Common myeloid progenitor, CD34-positive (primary cell): ENCODE results near the gene IFNA14. TPM values are rescaled to one million over a fixed set of nuclear protein-coding genes. Genes with fewer than 3 reads are reported as not detected.

ENCODE experiments used
- CTCF ChIA-PET: fragments of 350-600 bp; sonication (Branson Sonifier 250); formaldehyde crosslinking; loops from one replicate; lab custom pipeline; 2021; ENCODE audit warnings: antibody characterized with exemption; lab: Charles Lee
- POLR2A ChIA-PET: fragments of 350-600 bp; sonication (Branson Sonifier 250); formaldehyde crosslinking; loops from one replicate; lab custom pipeline; 2021; ENCODE audit warnings: antibody characterized with exemption; lab: Charles Lee
- DNase-seq, 3 donors: peaks; one replicate each; pipeline versions ENCODE4 v3.0.0 to v3.0.0-alpha.2; 2013
- H3K27ac ChIP-seq, 2 experiments: 1 replicate in 1 of 2; 2 replicates in 1 of 2; pipeline ENCODE4 v1.7.0; 2013; ENCODE audit warnings: inconsistent platforms in 2 of 2, low read length in 2 of 2, mild to moderate bottlenecking in 2 of 2, low read depth in 1 of 2, moderate library complexity in 1 of 2; ENCODE audit not compliant: severe bottlenecking in 2 of 2, insufficient read depth in 1 of 2, poor library complexity in 1 of 2
- H3K27me3 ChIP-seq, 5 experiments: replicated peaks in 2 of 5; 1 replicate in 3 of 5; 2 replicates in 2 of 5; pipeline versions ENCODE4 v1.6.1 to v1.7.0; 2013; ENCODE audit warnings: low read length in 4 of 5, mild to moderate bottlenecking in 2 of 5, moderate library complexity in 2 of 5, inconsistent platforms in 1 of 5; ENCODE audit not compliant: insufficient read depth in 5 of 5, control insufficient read depth in 4 of 5
- H3K36me3 ChIP-seq, 4 experiments: 1 replicate in 2 of 4; 2 replicates in 2 of 4; pipeline versions ENCODE4 v1.6.1 to v1.7.0; 2013; ENCODE audit warnings: low read length in 3 of 4, control low read depth in 1 of 4, mild to moderate bottlenecking in 1 of 4; ENCODE audit not compliant: control insufficient read depth in 4 of 4, insufficient read depth in 4 of 4
- H3K4me1 ChIP-seq, 4 experiments: 1 replicate in 3 of 4; 2 replicates in 1 of 4; pipeline versions ENCODE4 v1.6.1 to v1.7.1; 2013; ENCODE audit warnings: low read length in 3 of 4, mild to moderate bottlenecking in 3 of 4, control low read depth in 1 of 4, inconsistent platforms in 1 of 4, moderate library complexity in 1 of 4; ENCODE audit not compliant: control insufficient read depth in 4 of 4, insufficient read depth in 4 of 4; ENCODE audit errors: control extremely low read depth in 1 of 4
- H3K4me3 ChIP-seq, 7 experiments: 1 replicate in 4 of 7; 2 replicates in 3 of 7; pipeline versions ENCODE4 v1.5.1 to v1.7.0; 2013; ENCODE audit warnings: mild to moderate bottlenecking in 7 of 7, low read length in 6 of 7, moderate library complexity in 6 of 7, inconsistent platforms in 2 of 7, low read depth in 2 of 7, control low read depth in 1 of 7; ENCODE audit not compliant: insufficient read depth in 4 of 7, control insufficient read depth in 1 of 7; ENCODE audit errors: extremely low read depth in 1 of 7
- H3K9me3 ChIP-seq, 5 experiments: 1 replicate in 4 of 5; 2 replicates in 1 of 5; pipeline versions ENCODE4 v1.6.1 to v1.7.1; 2013; ENCODE audit warnings: low read length in 4 of 5, mild to moderate bottlenecking in 2 of 5, inconsistent platforms in 1 of 5, low read depth in 1 of 5, moderate library complexity in 1 of 5; ENCODE audit not compliant: control insufficient read depth in 4 of 5, insufficient read depth in 2 of 5; ENCODE audit errors: control extremely low read depth in 1 of 5
- WGBS: methylation state at CpG from one replicate; pipeline ENCODE4 v1.1.5; 2013; ENCODE audit not compliant: insufficient coverage; 5-methylcytosine and 5-hydroxymethylcytosine counted together
- polyA plus RNA-seq: library from polyadenylated mRNA; unstranded; fragments of 120-200 nt; gene quantifications from one replicate; pipeline ENCODE4 v1.2.1, GENCODE V29; 2013

Gene IFNA14
- not detected for polyA plus RNA-seq

GRCh38 chr9:21239911-21240310, at the start of gene IFNA14:
Gene IFNA14, minus strand, starts transcription at chr9:21240005. Its CDS starts 70 bp downstream, at chr9:21239935.
- Histone ChIP-seq H3K9me3 (no peaks in the 10 kb centered on the region), H3K27me3 (no peaks in the 10 kb centered on the region), H3K4me3 (no peak within 1 kb of the TSS), H3K36me3 (no peaks in the 10 kb centered on the region), H3K27ac (no peak within 1 kb of the TSS), H3K4me1 (peaks cover 2 to 10% (median 5%) of the 10 kb centered on the region in 4 experiments)
- DNase-seq: peak in 1 of 3 donors; percentile 2
- 0% methylated on average over 1 of the region's 2 CpGs for WGBS
- POLR2A ChIA-PET: no interaction called here
- CTCF ChIA-PET: interaction anchor here (1.5 to 2.1 kb wide), 2 partner anchors 12 to 163 kb away, joined by 5 to 9 read pairs; no protein-coding TSS in a partner anchor

- ChIA-PET CTCF (interaction anchor here (0.9 to 3.2 kb wide), 2 partner anchors 19 to 35 kb away, joined by 3 to 14 read pairs; no protein-coding TSS in a partner anchor), POLR2A (no interaction called here)
- Histone ChIP-seq H3K4me3 (no peak overlapping the region), H3K27ac (no peak overlapping the region), H3K36me3 (no peaks in the 10 kb centered on the region), H3K9me3 (no peaks in the 10 kb centered on the region), H3K4me1 (peaks cover 0 to 12% (median 6%) of the 10 kb centered on the region in 4 experiments), H3K27me3 (no peaks in the 10 kb centered on the region)
- 100% methylated on average over 2 of the region's 3 CpGs for WGBS
- DNase-seq: no peak
Measured at GRCh38 chr9:21287280-21287679, 47.5 kb upstream of the IFNA14 start.

- H3K9me3 ChIP-seq: no peaks in the 10 kb centered on the region
- no peaks in the 10 kb centered on the region for H3K27me3 ChIP-seq
- H3K4me1 ChIP-seq: peaks cover 0 to 12% (median 6%) of the 10 kb centered on the region in 4 experiments
- CTCF ChIA-PET: interaction anchor here (1.3 to 3.2 kb wide), 2 partner anchors 19 to 34 kb away, joined by 3 to 14 read pairs; no protein-coding TSS in a partner anchor
- H3K4me3 ChIP-seq: no peak overlapping the region
- POLR2A ChIA-PET: no interaction called here
- no CpG with 5 or more reads among the region's 5 CpGs for WGBS
- no peak for DNase-seq
- no peaks in the 10 kb centered on the region for H3K36me3 ChIP-seq
- H3K27ac ChIP-seq: no peak overlapping the region
Measured at GRCh38 chr9:21286659-21287058, 46.9 kb upstream of the IFNA14 start.

GRCh38 chr9:21286099-21286498, 46.3 kb upstream of the IFNA14 start:
- Histone ChIP-seq H3K4me1 (peaks cover 0 to 12% (median 6%) of the 10 kb centered on the region in 4 experiments), H3K27me3 (no peaks in the 10 kb centered on the region), H3K27ac (no peak overlapping the region), H3K9me3 (no peaks in the 10 kb centered on the region), H3K36me3 (no peaks in the 10 kb centered on the region), H3K4me3 (no peak overlapping the region)
- CTCF ChIA-PET: interaction anchor here (1.3 to 3.2 kb wide), 2 partner anchors 18 to 34 kb away, joined by 3 to 14 read pairs; no protein-coding TSS in a partner anchor
- no peak for DNase-seq
- POLR2A ChIA-PET: no interaction called here
- 100% methylated on average over 2 of the region's 5 CpGs for WGBS

GRCh38 chr9:21281275-21281674, 41.5 kb upstream of the IFNA14 start:
- no peak for DNase-seq
- peaks cover 0 to 2% (median 0%) of the 10 kb centered on the region in 5 experiments for H3K27me3 ChIP-seq
- no peaks in the 10 kb centered on the region for H3K9me3 ChIP-seq
- H3K4me3 ChIP-seq: no peak overlapping the region
- POLR2A ChIA-PET: no interaction called here
- no CpG with 5 or more reads among the region's 2 CpGs for WGBS
- no peak overlapping the region for H3K27ac ChIP-seq
- H3K4me1 ChIP-seq: no peaks in the 10 kb centered on the region
- no peaks in the 10 kb centered on the region for H3K36me3 ChIP-seq
- CTCF ChIA-PET: no interaction called here

- Histone ChIP-seq H3K9me3 (no peaks in the 10 kb centered on the region), H3K27me3 (no peaks in the 10 kb centered on the region), H3K4me1 (peaks cover 0 to 19% (median 12%) of the 10 kb centered on the region in 4 experiments), H3K4me3 (peak overlapping the region in 2 of 7 experiments; percentile 24 to 50), H3K36me3 (no peaks in the 10 kb centered on the region), H3K27ac (no peak overlapping the region)
- ChIA-PET POLR2A (no interaction called here), CTCF (interaction anchor here (1.0 to 5.1 kb wide), 5 partner anchors 17 to 55 kb away, joined by 3 to 32 read pairs (median 4); no protein-coding TSS in a partner anchor)
- no peak for DNase-seq
- no CpG with 5 or more reads among the region's 2 CpGs for WGBS
Measured at GRCh38 chr9:21268347-21268657, 28.5 kb upstream of the IFNA14 start.

GRCh38 chr9:21267485-21268346, 27.9 kb upstream of the IFNA14 start:
- DNase-seq: peak in 2 of 3 donors; percentile 32 to 47
- H3K4me3 ChIP-seq: peak overlapping the region in 3 of 7 experiments; percentile 16 to 50 (median 24)
- peaks cover 0 to 19% (median 12%) of the 10 kb centered on the region in 4 experiments for H3K4me1 ChIP-seq
- WGBS: 32% methylated on average over 4 of the region's 4 CpGs
- H3K9me3 ChIP-seq: no peaks in the 10 kb centered on the region
- no peak overlapping the region for H3K27ac ChIP-seq
- CTCF ChIA-PET: interaction anchor here (0.8 to 5.1 kb wide), 7 partner anchors 12 to 56 kb away, joined by 3 to 32 read pairs (median 3); no protein-coding TSS in a partner anchor
- POLR2A ChIA-PET: no interaction called here
- H3K27me3 ChIP-seq: no peaks in the 10 kb centered on the region
- no peaks in the 10 kb centered on the region for H3K36me3 ChIP-seq
